HG03025 (cell line): ENCODE data around the gene PKDREJ.

Experiments used
- ATAC-seq: cut with Tn5 transposase; IDR thresholded peaks from one replicate; pipeline ENCODE4 v1.9.1; 2021; ENCODE audit warnings: mild to moderate bottlenecking, moderate library complexity; ENCODE audit not compliant: unreplicated experiment, low FRiP score

Gene PKDREJ

GRCh38 chr22:46212195-46212594 is 50.9 kb downstream of the PKDREJ start:
- ATAC-seq, result no peak

- ATAC-seq, result no peak
These were observed 53.9 kb downstream of the PKDREJ start for GRCh38 chr22:46209262-46209661.
